22Rv1 (cell line): ENCODE results near the gene ATXN10.
"Not testable (repeated sequence)": the region's sequence is repeated elsewhere in the genome, so short reads cannot be mapped to it uniquely, and the experiment has no call there.

ENCODE experiments used
- H3K27ac ChIP-seq: fragments of 450-650 bp; 2 replicates; pipeline ENCODE4 v1.5.1; 2017
- ZFX ChIP-seq: fragments of 450-650 bp; IDR thresholded peaks from 2 replicates; pipeline ENCODE4 v1.6.1; 2017; ENCODE audit warnings: antibody characterized with exemption, borderline replicate concordance
- TF ChIP-seq, protein P1 (sequence below): fragments of 450-650 bp; IDR thresholded peaks from 2 replicates; pipeline ENCODE4 v1.5.1; 2017; ENCODE audit warnings: mild to moderate bottlenecking

The ATXN10 gene

DNA sequence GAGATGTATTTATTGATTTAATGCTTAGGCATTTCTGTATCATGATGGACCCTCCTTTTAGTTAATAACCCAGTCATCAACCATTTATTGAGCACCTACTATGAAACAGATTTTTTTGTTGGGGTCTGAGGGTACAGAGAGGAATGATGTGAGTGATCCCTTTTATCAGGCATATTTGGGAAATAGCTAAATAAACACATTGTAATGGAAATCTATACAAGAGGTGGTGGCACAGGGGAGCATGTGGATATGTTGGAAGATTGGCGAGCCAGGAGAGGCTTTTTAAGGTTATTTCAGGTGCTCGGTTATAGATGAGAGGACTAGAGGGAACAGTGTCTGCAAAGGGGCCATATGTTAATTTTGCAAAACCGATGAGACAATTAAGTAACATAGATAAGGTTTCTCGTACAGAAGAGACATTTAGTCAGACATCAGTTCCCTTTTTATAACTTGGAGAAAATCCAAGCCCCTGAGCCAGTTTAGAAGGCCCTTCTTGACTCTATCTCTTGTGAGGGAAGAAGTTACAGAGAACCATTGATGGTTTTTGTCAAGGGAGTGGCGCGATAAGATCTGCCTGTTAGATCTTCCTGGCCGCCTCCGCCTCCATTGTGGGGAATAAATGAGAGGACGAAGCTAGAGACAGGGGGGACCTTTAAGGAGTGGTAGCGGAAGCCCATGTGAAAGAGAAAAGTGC lies 2.0 kb downstream of the ATXN10 start:
- TF ChIP-seq, protein P1, sequence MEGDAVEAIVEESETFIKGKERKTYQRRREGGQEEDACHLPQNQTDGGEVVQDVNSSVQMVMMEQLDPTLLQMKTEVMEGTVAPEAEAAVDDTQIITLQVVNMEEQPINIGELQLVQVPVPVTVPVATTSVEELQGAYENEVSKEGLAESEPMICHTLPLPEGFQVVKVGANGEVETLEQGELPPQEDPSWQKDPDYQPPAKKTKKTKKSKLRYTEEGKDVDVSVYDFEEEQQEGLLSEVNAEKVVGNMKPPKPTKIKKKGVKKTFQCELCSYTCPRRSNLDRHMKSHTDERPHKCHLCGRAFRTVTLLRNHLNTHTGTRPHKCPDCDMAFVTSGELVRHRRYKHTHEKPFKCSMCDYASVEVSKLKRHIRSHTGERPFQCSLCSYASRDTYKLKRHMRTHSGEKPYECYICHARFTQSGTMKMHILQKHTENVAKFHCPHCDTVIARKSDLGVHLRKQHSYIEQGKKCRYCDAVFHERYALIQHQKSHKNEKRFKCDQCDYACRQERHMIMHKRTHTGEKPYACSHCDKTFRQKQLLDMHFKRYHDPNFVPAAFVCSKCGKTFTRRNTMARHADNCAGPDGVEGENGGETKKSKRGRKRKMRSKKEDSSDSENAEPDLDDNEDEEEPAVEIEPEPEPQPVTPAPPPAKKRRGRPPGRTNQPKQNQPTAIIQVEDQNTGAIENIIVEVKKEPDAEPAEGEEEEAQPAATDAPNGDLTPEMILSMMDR: no peak
- TF ChIP-seq ZFX: no peak
- H3K27ac ChIP-seq: no peak overlapping the region

- no peak overlapping the region for H3K27ac ChIP-seq
- TF ChIP-seq, protein P1: no peak
- no peak for TF ChIP-seq ZFX
Measured at GRCh38 chr22:45676024-45676423, 4.4 kb downstream of the ATXN10 start.

DNA sequence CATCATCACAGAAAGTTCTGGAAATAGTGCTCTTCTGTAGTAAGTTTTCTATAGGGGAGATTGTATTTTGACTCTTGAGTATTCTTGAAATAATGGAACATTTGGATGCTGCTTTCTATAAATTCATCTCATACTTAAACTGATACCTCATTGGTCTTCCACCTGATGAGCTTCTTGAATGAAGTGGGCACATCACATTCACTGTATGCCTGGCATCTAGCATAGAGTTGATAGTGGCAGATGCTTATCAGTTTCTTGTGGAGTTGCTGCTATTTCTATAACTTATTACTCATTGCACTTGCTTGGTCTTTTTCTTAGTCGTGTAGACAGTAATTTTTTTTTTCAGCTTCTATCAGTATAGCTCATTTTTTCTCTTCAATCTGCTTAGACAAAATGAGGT lies 5.4 kb downstream of the ATXN10 start:
- no peak overlapping the region for H3K27ac ChIP-seq

GRCh38 chr22:45678961-45679912 lies 7.6 kb downstream of the ATXN10 start:
- H3K27ac ChIP-seq: no peak overlapping the region
- TF ChIP-seq, protein P1: no peak
- no peak for TF ChIP-seq ZFX

More for the DNA sequence above, 5.4 kb downstream of the ATXN10 start:
- TF ChIP-seq, protein P1: no peak
- no peak for TF ChIP-seq ZFX

DNA sequence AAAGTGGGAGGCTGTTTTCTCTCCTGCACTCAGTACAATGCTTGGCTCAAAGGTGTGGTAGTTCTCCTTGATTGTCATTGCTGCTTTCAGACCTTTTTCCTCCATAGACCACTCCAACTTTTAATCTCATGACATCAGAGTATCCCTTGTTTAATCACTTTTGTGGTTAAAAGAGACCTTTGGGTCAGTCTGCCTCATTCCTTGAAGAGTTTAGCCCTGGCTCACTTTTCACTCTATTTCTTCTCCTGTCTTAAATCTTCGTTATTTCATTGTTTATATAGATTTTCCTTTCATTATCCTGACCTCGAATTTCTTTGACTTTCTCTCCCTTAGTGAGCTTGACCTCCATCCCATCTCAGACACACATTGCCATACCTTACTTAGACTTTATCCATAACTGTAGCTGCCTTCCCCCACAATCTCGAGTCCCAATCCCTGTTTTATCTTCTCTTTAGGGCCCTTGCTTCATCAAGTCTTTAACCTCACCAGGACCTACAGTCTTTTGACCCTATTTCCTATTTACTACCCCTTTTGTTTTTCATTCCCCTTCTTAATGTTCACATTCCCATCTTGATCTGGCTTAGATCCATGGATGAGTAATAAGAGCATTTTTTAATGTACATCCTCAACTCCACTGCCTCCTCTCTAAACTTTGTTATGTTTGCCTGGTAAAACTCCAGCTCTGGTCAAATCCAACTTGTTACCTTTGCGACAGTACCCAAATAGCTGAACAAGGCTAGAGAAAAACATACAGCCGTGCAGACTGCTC lies 9.5 kb downstream of the ATXN10 start:
- no peak overlapping the region for H3K27ac ChIP-seq
- no peak for TF ChIP-seq ZFX
- TF ChIP-seq, protein P1: no peak

GRCh38 chr22:45682064-45682463 lies 10.4 kb downstream of the ATXN10 start:
- TF ChIP-seq ZFX: no peak
- TF ChIP-seq, protein P1: no peak
- H3K27ac ChIP-seq: no peak overlapping the region

GRCh38 chr22:45682773-45683172 lies 11.1 kb downstream of the ATXN10 start:
- not testable (repeated sequence) for H3K27ac ChIP-seq
